Natural killer cell (primary cell): ENCODE measurements around the gene MMP24OS. TPM values are rescaled to one million over a fixed set of nuclear protein-coding genes. Genes with fewer than 3 reads are reported as not detected.

Experiments used
- ATAC-seq, 3 donors: fragments of 150-1000 bp in 2 of 3; fragments of 200-7000 bp in 1 of 3; cut with Tn5 transposase; 1 replicate in 1 of 3; 2 replicates in 2 of 3; pipeline ENCODE4 v1.10.0; 2021; ENCODE audit warnings: mild to moderate bottlenecking in 2 of 3, moderate library complexity in 2 of 3
- DNase-seq, 2 donors: peaks; one replicate each; pipeline versions ENCODE4 v3.0.0 to v3.0.0-alpha.2; 2013 to 2021; ENCODE audit warnings: mixed read lengths in 1 of 2
- H3K27ac ChIP-seq: one replicate; pipeline ENCODE4 v1.5.1; 2013; ENCODE audit warnings: mild to moderate bottlenecking, low read length
- H3K27me3 ChIP-seq: one replicate; pipeline ENCODE4 v1.6.1; 2013; ENCODE audit warnings: low read length; ENCODE audit not compliant: control insufficient read depth, insufficient read depth
- H3K36me3 ChIP-seq: one replicate; pipeline ENCODE4 v1.6.1; 2013; ENCODE audit warnings: low read length; ENCODE audit not compliant: control insufficient read depth, insufficient read depth
- H3K4me1 ChIP-seq: one replicate; pipeline ENCODE4 v1.6.1; 2013; ENCODE audit warnings: low read length; ENCODE audit not compliant: control insufficient read depth, insufficient read depth
- H3K4me3 ChIP-seq: one replicate; pipeline ENCODE4 v1.5.1; 2013; ENCODE audit warnings: low read length
- H3K9me3 ChIP-seq: one replicate; pipeline ENCODE4 v1.6.1; 2013; ENCODE audit warnings: low read length; ENCODE audit not compliant: control insufficient read depth, insufficient read depth
- H3K27ac Mint-ChIP-seq, 2 donors: one replicate each; pipeline ENCODE4 v1.8.0; 2022; ENCODE audit warnings: mild to moderate bottlenecking in 2 of 2, mixed read lengths in 2 of 2, moderate library complexity in 1 of 2
- H3K27me3 Mint-ChIP-seq, 2 donors: one replicate each; pipeline ENCODE4 v1.8.0; 2022; ENCODE audit warnings: low read depth in 2 of 2, mixed read lengths in 2 of 2
- H3K36me3 Mint-ChIP-seq: one replicate; pipeline ENCODE4 v1.8.0; 2022; ENCODE audit warnings: mixed read lengths
- H3K4me1 Mint-ChIP-seq, 2 donors: one replicate each; pipeline ENCODE4 v1.8.0; 2022; ENCODE audit warnings: mixed read lengths in 2 of 2
- H3K4me3 Mint-ChIP-seq: one replicate; pipeline ENCODE4 v1.8.0; 2022; ENCODE audit warnings: mild to moderate bottlenecking, moderate library complexity, mixed read lengths
- H3K9me3 Mint-ChIP-seq, 2 donors: one replicate each; pipeline ENCODE4 v1.8.0; 2022; ENCODE audit warnings: mixed read lengths in 2 of 2
- CTCF ChIP-seq: fragments of 200-600 bp; IDR thresholded peaks from one replicate; pipeline ENCODE4 v1.8.0; 2022; ENCODE audit warnings: antibody characterized with exemption
- WGBS: methylation state at CpG from one replicate; pipeline ENCODE4 v1.1.7; 2013; ENCODE audit warnings: missing lambda C conversion rate; ENCODE audit not compliant: insufficient coverage; 5-methylcytosine and 5-hydroxymethylcytosine counted together
- intact Hi-C: fragments of 100-400 bp; cut with micrococcal nuclease; formaldehyde crosslinking; loops from one replicate; pipeline ENCODE4 v1.14.2; 2022
- total RNA-seq, 4 donors: library from RNA; stranded (reverse); fragments of 120-200 nt in 1 of 4; gene quantifications; one replicate each; pipeline versions ENCODE4 v1.2.3 to v1.2.4, GENCODE V29; 2013 to 2022

MMP24OS gene
- total RNA-seq, 3 donors from 2014 or later (not counting 1 experiment from before 2014, with no cell fraction given): 76.5 to 92.7 (median 86.6) TPM

- no peak overlapping the region for H3K27ac Mint-ChIP-seq
- intact Hi-C loops: no loop called here
- ATAC-seq: no peak
- Histone ChIP-seq H3K9me3 (no peaks in the 10 kb centered on the region), H3K36me3 (no peaks in the 10 kb centered on the region), H3K4me1 (no peaks in the 10 kb centered on the region), H3K27ac (no peak overlapping the region), H3K27me3 (no peaks in the 10 kb centered on the region), H3K4me3 (no peak overlapping the region)
- no peak overlapping the region for H3K4me3 Mint-ChIP-seq
- no peak for TF ChIP-seq CTCF
- H3K36me3 Mint-ChIP-seq: no peaks in the 10 kb centered on the region
- no peaks in the 10 kb centered on the region for H3K9me3 Mint-ChIP-seq
- peaks cover 6% of the 10 kb centered on the region in 2 donors for H3K4me1 Mint-ChIP-seq
- no peak for DNase-seq
- H3K27me3 Mint-ChIP-seq: peaks cover 0 to 5% of the 10 kb centered on the region in 2 donors
- WGBS: 79% methylated on average over 9 of the region's 9 CpGs
Measured at GRCh38 chr20:35296101-35296554, 18.2 kb upstream of the MMP24OS start.

- Mint-ChIP-seq H3K27ac (no peak overlapping the region), H3K27me3 (peaks cover 0 to 5% of the 10 kb centered on the region in 2 donors), H3K4me1 (peaks cover 6% of the 10 kb centered on the region in 2 donors), H3K9me3 (no peaks in the 10 kb centered on the region), H3K4me3 (no peak overlapping the region), H3K36me3 (no peaks in the 10 kb centered on the region)
- ATAC-seq (no peak), DNase-seq (no peak)
- no peak for TF ChIP-seq CTCF
- Histone ChIP-seq H3K36me3 (no peaks in the 10 kb centered on the region), H3K27ac (no peak overlapping the region), H3K4me1 (no peaks in the 10 kb centered on the region), H3K4me3 (no peak overlapping the region), H3K9me3 (no peaks in the 10 kb centered on the region), H3K27me3 (no peaks in the 10 kb centered on the region)
- intact Hi-C loops: no loop called here
- 88% methylated on average over 8 of the region's 8 CpGs for WGBS
Measured at GRCh38 chr20:35295674-35296073, 17.8 kb upstream of the MMP24OS start.

GRCh38 chr20:35295058-35295457, 17.1 kb upstream of the MMP24OS start:
- intact Hi-C loops: no loop called here
- H3K36me3 Mint-ChIP-seq: no peaks in the 10 kb centered on the region
- H3K27ac Mint-ChIP-seq: no peak overlapping the region
- no peak overlapping the region for H3K4me3 Mint-ChIP-seq
- ATAC-seq (peak; percentile 60 to 92 (median 90)), DNase-seq (no peak)
- H3K27me3 ChIP-seq: no peaks in the 10 kb centered on the region
- no peak for TF ChIP-seq CTCF
- no peaks in the 10 kb centered on the region for H3K4me1 ChIP-seq
- peaks cover 0 to 5% of the 10 kb centered on the region in 2 donors for H3K27me3 Mint-ChIP-seq
- H3K9me3 ChIP-seq: no peaks in the 10 kb centered on the region
- no peak overlapping the region for H3K4me3 ChIP-seq
- H3K4me1 Mint-ChIP-seq: peaks cover 6% of the 10 kb centered on the region in 2 donors
- 58% methylated on average over 8 of the region's 8 CpGs for WGBS
- no peaks in the 10 kb centered on the region for H3K9me3 Mint-ChIP-seq
- H3K27ac ChIP-seq: no peak overlapping the region
- no peaks in the 10 kb centered on the region for H3K36me3 ChIP-seq

- no peaks in the 10 kb centered on the region for H3K36me3 ChIP-seq
- no peak overlapping the region for H3K4me3 ChIP-seq
- Mint-ChIP-seq H3K36me3 (no peaks in the 10 kb centered on the region), H3K27me3 (peaks cover 0 to 5% of the 10 kb centered on the region in 2 donors), H3K4me1 (peaks cover 6% of the 10 kb centered on the region in 2 donors), H3K27ac (no peak overlapping the region), H3K9me3 (no peaks in the 10 kb centered on the region), H3K4me3 (no peak overlapping the region)
- no peaks in the 10 kb centered on the region for H3K27me3 ChIP-seq
- no peak overlapping the region for H3K27ac ChIP-seq
- no peaks in the 10 kb centered on the region for H3K9me3 ChIP-seq
- TF ChIP-seq CTCF: no peak
- 88% methylated on average over 5 of the region's 5 CpGs for WGBS
- no peaks in the 10 kb centered on the region for H3K4me1 ChIP-seq
- ATAC-seq (no peak), DNase-seq (no peak)
- intact Hi-C loops: no loop called here
Measured at GRCh38 chr20:35294293-35294685, 16.4 kb upstream of the MMP24OS start.
